ENCODE data around the gene KIF22. TPM values are rescaled to one million over a fixed set of nuclear protein-coding genes. Genes with fewer than 3 reads are reported as not detected.

KIF22 gene
- total and polyA plus RNA-seq, 4 donors: 7.4 to 41.4 (median 11.8) TPM

DNA sequence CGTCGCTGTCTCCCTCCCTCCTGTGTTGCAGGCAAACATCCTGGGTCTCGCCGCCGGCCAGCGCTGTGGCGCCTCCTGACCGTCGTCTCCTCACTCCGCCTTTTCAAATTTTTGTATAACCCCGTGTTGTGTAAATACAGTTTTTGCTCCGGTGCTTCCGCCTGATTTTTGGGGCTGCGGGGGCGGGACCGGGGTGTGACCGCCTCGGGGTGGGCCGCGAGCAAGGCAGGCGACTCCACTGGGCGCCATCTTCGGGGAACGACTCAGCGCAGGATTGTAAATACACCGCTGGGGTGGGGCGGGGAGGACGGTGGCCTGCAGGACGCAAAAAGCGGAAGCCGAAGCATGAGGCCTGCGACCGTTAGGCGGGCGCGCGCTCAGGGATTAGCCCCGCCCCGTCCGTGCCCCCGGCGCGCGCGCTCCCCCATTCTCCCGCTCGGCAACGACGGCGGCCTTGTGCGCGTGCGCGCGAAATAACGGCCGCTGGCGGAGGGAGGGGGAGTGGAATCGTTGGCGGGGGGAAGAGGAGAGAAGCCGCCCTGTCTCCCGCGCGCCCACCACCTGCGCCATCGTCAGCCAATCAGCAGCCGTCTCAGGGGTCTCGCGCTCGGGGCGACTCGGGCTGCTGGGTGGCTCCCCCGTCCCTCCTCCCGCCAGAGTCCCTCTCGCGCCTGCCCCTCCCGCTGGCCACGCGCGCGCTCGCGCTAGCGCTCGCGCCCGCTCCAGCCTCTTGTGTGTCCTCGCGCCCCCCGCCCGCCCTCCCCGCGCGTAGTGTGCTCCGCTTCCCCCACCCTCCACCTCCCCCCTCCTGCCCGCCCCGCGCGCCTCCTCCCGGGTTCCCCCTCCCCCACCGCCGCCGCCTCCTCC is 14.9 kb downstream of the KIF22 start:
- Histone ChIP-seq H3K4me1 (ENCODE audit: control insufficient read depth in 1 of 2, insufficient read depth in 2 of 2, low read length in 2 of 2) (no peaks in the 10 kb centered on the region), H3K4me3 (ENCODE audit: low read length in 2 of 2) (peak overlapping the region; percentile 20 to 38), H3K27me3 (ENCODE audit: control insufficient read depth in 1 of 2, insufficient read depth in 2 of 2, low read length in 1 of 2) (no peaks in the 10 kb centered on the region), H3K27ac (ENCODE audit: low read depth in 1 of 2, low read length in 2 of 2) (peak overlapping the region; percentile 23 to 80), H3K36me3 (ENCODE audit: control insufficient read depth in 1 of 2, insufficient read depth in 2 of 2, low read length in 1 of 2) (no peaks in the 10 kb centered on the region), H3K9me3 (ENCODE audit: control insufficient read depth, low read length) (no peaks in the 10 kb centered on the region)
- intact Hi-C loops (cut with DNase I): loop anchor here in 1 of 2 donors (5.0 kb wide), 1 partner anchor 572 kb away; no protein-coding TSS in a partner anchor
- WGBS, 2 donors: 0 to 1% methylated on average over 60 to 102 of the region's 103 CpGs
- peak; percentile 99 for DNase-seq
- peak; percentile 95 for ATAC-seq (ENCODE audit: low FRiP score)

DNA sequence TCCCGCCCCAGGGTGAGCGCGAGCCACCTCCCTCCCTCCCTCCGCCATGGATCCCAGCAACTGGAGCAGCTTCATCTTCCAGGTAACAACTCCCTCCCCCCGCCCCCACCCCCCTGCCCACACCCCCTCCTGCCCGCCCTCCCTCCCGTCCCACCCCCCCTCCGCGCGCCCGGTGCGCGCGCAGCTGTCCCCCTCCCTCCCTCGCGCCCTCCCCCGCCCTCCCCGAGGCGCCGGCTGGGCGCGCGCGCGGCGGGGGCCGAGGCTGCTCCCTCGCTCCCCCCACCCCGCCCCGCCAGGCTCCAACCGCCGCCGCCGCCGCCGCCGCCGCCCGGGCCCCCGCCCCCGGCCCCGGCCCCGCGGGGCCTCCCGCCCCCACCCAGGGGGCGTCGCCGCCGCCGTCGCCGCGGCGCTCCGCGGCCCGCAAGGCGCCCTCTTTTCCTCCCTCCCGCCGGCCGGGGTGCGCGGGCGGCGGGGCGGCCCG is 15.6 kb downstream of the KIF22 start, which contains the start of gene MAZ:
Gene MAZ (plus strand): TSS at position 431 of the 481 bp plus-strand sequence. CDS start 173 bp downstream, outside the sequence.
- H3K27ac ChIP-seq (ENCODE audit: low read depth in 1 of 2, low read length in 2 of 2): peak within 1 kb of the TSS; percentile 47 to 88
- H3K27me3 ChIP-seq (ENCODE audit: control insufficient read depth in 1 of 2, insufficient read depth in 2 of 2, low read length in 1 of 2): no peaks in the 10 kb centered on the region
- DNase-seq: no peak
- no peaks in the 10 kb centered on the region for H3K9me3 ChIP-seq (ENCODE audit: control insufficient read depth, low read length)
- peak within 1 kb of the TSS; percentile 69 to 73 for H3K4me3 ChIP-seq (ENCODE audit: low read length in 2 of 2)
- H3K36me3 ChIP-seq (ENCODE audit: control insufficient read depth in 1 of 2, insufficient read depth in 2 of 2, low read length in 1 of 2): no peaks in the 10 kb centered on the region
- intact Hi-C loops (cut with DNase I): loop anchor here in 1 of 2 donors (5.0 kb wide), 1 partner anchor 571 kb away; no protein-coding TSS in a partner anchor
- no peaks in the 10 kb centered on the region for H3K4me1 ChIP-seq (ENCODE audit: control insufficient read depth in 1 of 2, insufficient read depth in 2 of 2, low read length in 2 of 2)
- peak; percentile 5 for ATAC-seq (ENCODE audit: low FRiP score)
- 1 to 8% methylated on average over 2 to 65 of the region's 67 CpGs for WGBS, 2 donors

DNA sequence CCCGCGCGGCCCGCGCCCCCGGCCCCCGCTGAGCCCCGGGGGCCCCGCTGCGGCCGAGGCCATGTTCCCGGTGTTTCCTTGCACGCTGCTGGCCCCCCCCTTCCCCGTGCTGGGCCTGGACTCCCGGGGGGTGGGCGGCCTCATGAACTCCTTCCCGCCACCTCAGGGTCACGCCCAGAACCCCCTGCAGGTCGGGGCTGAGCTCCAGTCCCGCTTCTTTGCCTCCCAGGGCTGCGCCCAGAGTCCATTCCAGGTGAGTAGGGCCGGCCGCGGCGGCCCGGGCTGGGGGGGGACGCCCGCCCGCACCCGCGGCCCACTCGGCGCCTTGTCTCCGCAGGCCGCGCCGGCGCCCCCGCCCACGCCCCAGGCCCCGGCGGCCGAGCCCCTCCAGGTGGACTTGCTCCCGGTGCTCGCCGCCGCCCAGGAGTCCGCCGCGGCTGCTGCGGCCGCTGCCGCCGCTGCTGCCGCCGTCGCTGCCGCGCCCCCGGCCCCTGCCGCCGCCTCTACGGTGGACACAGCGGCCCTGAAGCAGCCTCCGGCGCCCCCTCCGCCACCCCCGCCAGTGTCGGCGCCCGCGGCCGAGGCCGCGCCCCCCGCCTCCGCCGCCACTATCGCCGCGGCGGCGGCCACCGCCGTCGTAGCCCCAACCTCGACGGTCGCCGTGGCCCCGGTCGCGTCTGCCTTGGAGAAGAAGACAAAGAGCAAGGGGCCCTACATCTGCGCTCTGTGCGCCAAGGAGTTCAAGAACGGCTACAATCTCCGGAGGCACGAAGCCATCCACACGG is 16.3 kb downstream of the KIF22 start:
- WGBS, 2 donors: 1% methylated on average over 59 to 99 of the region's 99 CpGs
- Histone ChIP-seq H3K4me3 (ENCODE audit: low read length in 2 of 2) (peak overlapping the region; percentile 69 to 73), H3K27me3 (ENCODE audit: control insufficient read depth in 1 of 2, insufficient read depth in 2 of 2, low read length in 1 of 2) (no peaks in the 10 kb centered on the region), H3K4me1 (ENCODE audit: control insufficient read depth in 1 of 2, insufficient read depth in 2 of 2, low read length in 2 of 2) (no peaks in the 10 kb centered on the region), H3K36me3 (ENCODE audit: control insufficient read depth in 1 of 2, insufficient read depth in 2 of 2, low read length in 1 of 2) (no peaks in the 10 kb centered on the region), H3K9me3 (ENCODE audit: control insufficient read depth, low read length) (no peaks in the 10 kb centered on the region), H3K27ac (ENCODE audit: low read depth in 1 of 2, low read length in 2 of 2) (peak overlapping the region; percentile 47 to 88)
- DNase-seq: peak in 1 of 2 donors; percentile 81
- intact Hi-C loops (cut with DNase I): loop anchor here in 1 of 2 donors (5.0 kb wide), 1 partner anchor 570 kb away; no protein-coding TSS in a partner anchor
- no peak for ATAC-seq (ENCODE audit: low FRiP score)

DNA sequence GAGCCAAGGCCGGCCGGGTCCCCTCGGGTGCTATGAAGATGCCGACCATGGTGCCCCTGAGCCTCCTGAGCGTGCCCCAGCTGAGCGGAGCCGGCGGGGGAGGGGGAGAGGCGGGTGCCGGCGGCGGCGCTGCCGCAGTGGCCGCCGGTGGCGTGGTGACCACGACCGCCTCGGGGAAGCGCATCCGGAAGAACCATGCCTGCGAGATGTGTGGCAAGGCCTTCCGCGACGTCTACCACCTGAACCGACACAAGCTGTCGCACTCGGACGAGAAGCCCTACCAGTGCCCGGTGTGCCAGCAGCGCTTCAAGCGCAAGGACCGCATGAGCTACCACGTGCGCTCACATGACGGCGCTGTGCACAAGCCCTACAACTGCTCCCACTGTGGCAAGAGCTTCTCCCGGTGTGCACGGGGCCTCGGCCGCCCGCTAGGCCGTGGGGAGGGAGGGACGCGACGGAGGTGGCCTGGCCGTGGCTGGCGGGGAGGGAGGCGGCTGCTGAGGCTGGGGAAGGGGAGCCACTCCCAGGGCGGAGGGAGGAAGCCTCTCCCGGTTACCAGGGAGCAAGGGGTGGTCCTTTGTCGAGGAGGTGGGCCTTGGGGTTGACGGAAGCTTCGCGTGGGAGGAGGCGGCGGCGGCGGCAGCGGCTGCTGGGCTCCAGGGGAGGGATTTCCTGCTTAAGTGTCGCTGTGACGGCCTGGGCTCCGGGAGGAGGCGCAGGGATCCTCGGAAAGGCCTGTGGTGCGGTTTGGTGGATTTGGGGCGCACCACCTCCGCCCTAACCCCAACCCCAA is 17.1 kb downstream of the KIF22 start:
- peak; percentile 55 for ATAC-seq (ENCODE audit: low FRiP score)
- Histone ChIP-seq H3K4me1 (ENCODE audit: control insufficient read depth in 1 of 2, insufficient read depth in 2 of 2, low read length in 2 of 2) (no peaks in the 10 kb centered on the region), H3K4me3 (ENCODE audit: low read length in 2 of 2) (peak overlapping the region; percentile 69 to 73), H3K9me3 (ENCODE audit: control insufficient read depth, low read length) (no peaks in the 10 kb centered on the region), H3K36me3 (ENCODE audit: control insufficient read depth in 1 of 2, insufficient read depth in 2 of 2, low read length in 1 of 2) (no peaks in the 10 kb centered on the region), H3K27ac (ENCODE audit: low read depth in 1 of 2, low read length in 2 of 2) (peak overlapping the region in 1 of 2 donors; percentile 50), H3K27me3 (ENCODE audit: control insufficient read depth in 1 of 2, insufficient read depth in 2 of 2, low read length in 1 of 2) (no peaks in the 10 kb centered on the region)
- intact Hi-C loops (cut with DNase I): loop anchor here in 1 of 2 donors (5.0 kb wide), 1 partner anchor 570 kb away; no protein-coding TSS in a partner anchor
- DNase-seq: peak; percentile 95
- 1% methylated on average over 45 to 69 of the region's 69 CpGs for WGBS, 2 donors

DNA sequence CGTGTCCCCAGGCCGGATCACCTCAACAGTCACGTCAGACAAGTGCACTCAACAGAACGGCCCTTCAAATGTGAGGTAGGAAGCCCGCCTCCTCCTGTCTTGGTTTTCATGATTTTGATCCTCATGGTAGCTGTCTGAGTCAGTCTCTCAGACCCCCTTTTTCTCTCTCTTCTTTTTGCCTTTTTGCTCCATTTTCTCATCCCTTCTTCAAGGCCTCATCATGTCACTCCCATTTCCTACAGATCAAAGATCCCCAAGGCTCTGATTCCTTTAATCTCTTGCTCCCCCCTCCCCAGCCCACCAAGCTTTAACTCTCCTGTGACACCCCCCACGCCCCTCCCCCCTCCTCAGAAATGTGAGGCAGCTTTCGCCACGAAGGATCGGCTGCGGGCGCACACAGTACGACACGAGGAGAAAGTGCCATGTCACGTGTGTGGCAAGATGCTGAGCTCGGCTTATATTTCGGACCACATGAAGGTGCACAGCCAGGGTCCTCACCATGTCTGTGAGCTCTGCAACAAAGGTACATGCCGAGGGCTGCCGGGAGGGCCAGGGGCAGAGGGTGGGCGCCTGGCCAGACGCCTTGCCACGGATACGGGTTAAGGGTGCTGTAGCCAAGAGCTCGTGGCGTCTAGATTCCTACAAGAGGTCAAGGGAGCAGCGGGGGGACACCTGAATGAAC is 17.8 kb downstream of the KIF22 start:
- no peaks in the 10 kb centered on the region for H3K27me3 ChIP-seq (ENCODE audit: control insufficient read depth in 1 of 2, insufficient read depth in 2 of 2, low read length in 1 of 2)
- ATAC-seq (ENCODE audit: low FRiP score): no peak
- intact Hi-C loops (cut with DNase I): loop anchor here in 1 of 2 donors (5.0 kb wide), 1 partner anchor 569 kb away; no protein-coding TSS in a partner anchor
- H3K27ac ChIP-seq (ENCODE audit: low read depth in 1 of 2, low read length in 2 of 2): peak overlapping the region in 1 of 2 donors; percentile 50
- H3K4me3 ChIP-seq (ENCODE audit: low read length in 2 of 2): peak overlapping the region in 1 of 2 donors; percentile 1
- no peaks in the 10 kb centered on the region for H3K36me3 ChIP-seq (ENCODE audit: control insufficient read depth in 1 of 2, insufficient read depth in 2 of 2, low read length in 1 of 2)
- WGBS, 2 donors: 35 to 36% methylated on average over 25 of the region's 25 CpGs
- no peaks in the 10 kb centered on the region for H3K9me3 ChIP-seq (ENCODE audit: control insufficient read depth, low read length)
- peak in 1 of 2 donors; percentile 66 for DNase-seq
- H3K4me1 ChIP-seq (ENCODE audit: control insufficient read depth in 1 of 2, insufficient read depth in 2 of 2, low read length in 2 of 2): no peaks in the 10 kb centered on the region

DNA sequence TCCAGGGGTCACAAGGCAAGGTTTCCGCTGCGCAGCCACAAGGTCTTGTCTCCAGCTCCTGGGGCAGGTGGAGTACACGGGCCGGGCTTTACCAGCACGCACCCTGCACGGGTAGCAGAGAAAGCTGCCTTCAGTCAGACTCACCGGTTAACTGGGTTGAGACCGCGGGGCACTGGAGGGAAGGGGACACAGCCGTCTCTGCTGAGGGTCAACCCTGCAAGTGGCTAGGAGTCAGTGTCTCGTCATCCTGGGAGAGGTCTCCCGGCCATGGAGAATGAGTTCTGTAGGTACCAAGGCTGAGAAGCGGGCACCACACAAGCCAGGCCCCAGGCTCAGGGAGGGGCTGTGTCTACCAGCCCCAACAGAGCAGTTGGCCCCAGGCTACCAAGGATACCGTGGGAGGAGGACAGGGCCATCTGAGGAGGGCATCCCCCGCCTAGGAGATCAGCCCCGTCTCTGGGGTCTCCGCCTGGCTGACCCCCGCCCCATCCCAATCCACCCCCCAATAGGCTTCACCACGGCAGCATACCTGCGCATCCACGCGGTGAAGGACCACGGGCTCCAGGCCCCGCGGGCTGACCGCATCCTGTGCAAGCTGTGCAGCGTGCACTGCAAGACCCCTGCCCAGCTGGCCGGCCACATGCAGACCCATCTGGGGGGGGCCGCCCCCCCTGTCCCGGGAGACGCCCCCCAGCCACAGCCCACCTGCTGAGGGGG is 18.6 kb downstream of the KIF22 start:
- Histone ChIP-seq H3K36me3 (ENCODE audit: control insufficient read depth in 1 of 2, insufficient read depth in 2 of 2, low read length in 1 of 2) (no peaks in the 10 kb centered on the region), H3K4me1 (ENCODE audit: control insufficient read depth in 1 of 2, insufficient read depth in 2 of 2, low read length in 2 of 2) (no peaks in the 10 kb centered on the region), H3K27me3 (ENCODE audit: control insufficient read depth in 1 of 2, insufficient read depth in 2 of 2, low read length in 1 of 2) (no peaks in the 10 kb centered on the region), H3K4me3 (ENCODE audit: low read length in 2 of 2) (no peak overlapping the region), H3K9me3 (ENCODE audit: control insufficient read depth, low read length) (no peaks in the 10 kb centered on the region), H3K27ac (ENCODE audit: low read depth in 1 of 2, low read length in 2 of 2) (peak overlapping the region in 1 of 2 donors; percentile 15)
- peak in 1 of 2 donors; percentile 59 for DNase-seq
- intact Hi-C loops (cut with DNase I): loop anchor here in 1 of 2 donors (5.0 kb wide), 1 partner anchor 568 kb away; no protein-coding TSS in a partner anchor
- no peak for ATAC-seq (ENCODE audit: low FRiP score)
- 67 to 71% methylated on average over 31 of the region's 31 CpGs for WGBS, 2 donors
